GM21723 (cell line): ENCODE measurements around the gene TEDC1.

Experiments used
- ATAC-seq: cut with Tn5 transposase; IDR thresholded peaks from one replicate; pipeline ENCODE4 v1.9.1; 2021; ENCODE audit warnings: mild to moderate bottlenecking, moderate library complexity; ENCODE audit not compliant: unreplicated experiment

The TEDC1 gene

GRCh38 chr14:105517096-105517495 lies 26.1 kb downstream of the TEDC1 start:
- no peak for ATAC-seq

- ATAC-seq, result no peak
Measured at GRCh38 chr14:105519946-105520698, 29.1 kb downstream of the TEDC1 start.

GRCh38 chr14:105525326-105525725 lies 34.3 kb downstream of the TEDC1 start:
- ATAC-seq, result no peak

- ATAC-seq, result no peak
Measured at GRCh38 chr14:105525861-105526775, 35.1 kb downstream of the TEDC1 start, which contains the start of gene TMEM121. TMEM121 (plus strand) TSS chr14:105526583; CDS start chr14:105528835, 2,252 bp downstream.

- ATAC-seq, result no peak
Measured at GRCh38 chr14:105526776-105527380, 35.8 kb downstream of the TEDC1 start.

- no peak for ATAC-seq
Measured at GRCh38 chr14:105527381-105527825, 36.4 kb downstream of the TEDC1 start.

- ATAC-seq, result no peak
Measured at GRCh38 chr14:105527826-105528585, 37.0 kb downstream of the TEDC1 start.

- no peak for ATAC-seq
Measured at GRCh38 chr14:105528586-105529318, 37.7 kb downstream of the TEDC1 start.

GRCh38 chr14:105529319-105529568 lies 38.2 kb downstream of the TEDC1 start:
- ATAC-seq, result no peak

- ATAC-seq, result no peak
Measured at GRCh38 chr14:105529569-105530284, 38.7 kb downstream of the TEDC1 start.

GRCh38 chr14:105530285-105531087 lies 39.4 kb downstream of the TEDC1 start:
- ATAC-seq, result no peak

GRCh38 chr14:105531088-105531893 lies 40.2 kb downstream of the TEDC1 start:
- no peak for ATAC-seq

GRCh38 chr14:105531894-105532623 lies 41.0 kb downstream of the TEDC1 start:
- ATAC-seq, result no peak

GRCh38 chr14:105532735-105533141 lies 41.7 kb downstream of the TEDC1 start:
- no peak for ATAC-seq

GRCh38 chr14:105533391-105533790 lies 42.3 kb downstream of the TEDC1 start:
- ATAC-seq, result no peak

GRCh38 chr14:105533811-105534498 lies 42.9 kb downstream of the TEDC1 start:
- no peak for ATAC-seq

- ATAC-seq, result no peak
Measured at GRCh38 chr14:105534586-105534985, 43.5 kb downstream of the TEDC1 start.
